ENCODE data around the gene ANKRD44.

ANKRD44 gene

GRCh38 chr2:197126630-197127352 is 183.8 kb downstream of the ANKRD44 start:
- TF ChIP-seq REST (IDR thresholded peaks at IDR 0.05; ENCODE audit: insufficient read depth in 1 of 2, low read depth in 2 of 2, low read length in 2 of 2) (no peak), TAF1 (IDR thresholded peaks at IDR 0.05; ENCODE audit: borderline replicate concordance, insufficient read depth, low read length) (no peak), FOXP2 (optimal IDR thresholded peaks at IDR 0.05; ENCODE audit: borderline replicate concordance, extremely low read depth, extremely low read length, insufficient read depth) (no peak), SIN3A (IDR thresholded peaks at IDR 0.05; ENCODE audit: borderline replicate concordance, insufficient read depth, low read length) (no peak), POLR2AphosphoS5 (IDR thresholded peaks at IDR 0.05; ENCODE audit: low read depth, low read length) (no peak)

- no peak for TF ChIP-seq FOXP2 (optimal IDR thresholded peaks at IDR 0.05; ENCODE audit: borderline replicate concordance, extremely low read depth, extremely low read length, insufficient read depth)
Measured at GRCh38 chr2:197124639-197125390, 185.8 kb downstream of the ANKRD44 start.

GRCh38 chr2:197122821-197123220 is 187.8 kb downstream of the ANKRD44 start:
- TF ChIP-seq POLR2AphosphoS5 (IDR thresholded peaks at IDR 0.05; ENCODE audit: low read depth, low read length) (no peak), REST (IDR thresholded peaks at IDR 0.05; ENCODE audit: insufficient read depth in 1 of 2, low read depth in 2 of 2, low read length in 2 of 2) (no peak), SIN3A (IDR thresholded peaks at IDR 0.05; ENCODE audit: borderline replicate concordance, insufficient read depth, low read length) (no peak), TAF1 (IDR thresholded peaks at IDR 0.05; ENCODE audit: borderline replicate concordance, insufficient read depth, low read length) (no peak)

GRCh38 chr2:197121756-197122385 is 188.7 kb downstream of the ANKRD44 start:
- TF ChIP-seq POLR2AphosphoS5 (IDR thresholded peaks at IDR 0.05; ENCODE audit: low read depth, low read length) (no peak), FOXP2 (optimal IDR thresholded peaks at IDR 0.05; ENCODE audit: borderline replicate concordance, extremely low read depth, extremely low read length, insufficient read depth) (no peak)

- TF ChIP-seq REST (IDR thresholded peaks at IDR 0.05; ENCODE audit: insufficient read depth in 1 of 2, low read depth in 2 of 2, low read length in 2 of 2) (no peak), TAF1 (IDR thresholded peaks at IDR 0.05; ENCODE audit: borderline replicate concordance, insufficient read depth, low read length) (no peak), FOXP2 (optimal IDR thresholded peaks at IDR 0.05; ENCODE audit: borderline replicate concordance, extremely low read depth, extremely low read length, insufficient read depth) (no peak), POLR2AphosphoS5 (IDR thresholded peaks at IDR 0.05; ENCODE audit: low read depth, low read length) (no peak), SIN3A (IDR thresholded peaks at IDR 0.05; ENCODE audit: borderline replicate concordance, insufficient read depth, low read length) (no peak)
Measured at GRCh38 chr2:197121255-197121654, 189.3 kb downstream of the ANKRD44 start.

Measured in PFSK-1 (cell line).